ENCODE data around the gene CHD9NB. TPM values are rescaled to one million over a fixed set of nuclear protein-coding genes. Genes with fewer than 3 reads are reported as not detected.
A peak's percentile ranks its signal among the peaks of the same experiment; 100 is the strongest.

CHD9NB gene
- total and polyA plus RNA-seq, 9 of the 15 experiments (the other 6 are each of a cell fraction or from before 2014, with no cell fraction given), result 0.06 to 0.10 (median 0.07) TPM; not detected in 6

DNA sequence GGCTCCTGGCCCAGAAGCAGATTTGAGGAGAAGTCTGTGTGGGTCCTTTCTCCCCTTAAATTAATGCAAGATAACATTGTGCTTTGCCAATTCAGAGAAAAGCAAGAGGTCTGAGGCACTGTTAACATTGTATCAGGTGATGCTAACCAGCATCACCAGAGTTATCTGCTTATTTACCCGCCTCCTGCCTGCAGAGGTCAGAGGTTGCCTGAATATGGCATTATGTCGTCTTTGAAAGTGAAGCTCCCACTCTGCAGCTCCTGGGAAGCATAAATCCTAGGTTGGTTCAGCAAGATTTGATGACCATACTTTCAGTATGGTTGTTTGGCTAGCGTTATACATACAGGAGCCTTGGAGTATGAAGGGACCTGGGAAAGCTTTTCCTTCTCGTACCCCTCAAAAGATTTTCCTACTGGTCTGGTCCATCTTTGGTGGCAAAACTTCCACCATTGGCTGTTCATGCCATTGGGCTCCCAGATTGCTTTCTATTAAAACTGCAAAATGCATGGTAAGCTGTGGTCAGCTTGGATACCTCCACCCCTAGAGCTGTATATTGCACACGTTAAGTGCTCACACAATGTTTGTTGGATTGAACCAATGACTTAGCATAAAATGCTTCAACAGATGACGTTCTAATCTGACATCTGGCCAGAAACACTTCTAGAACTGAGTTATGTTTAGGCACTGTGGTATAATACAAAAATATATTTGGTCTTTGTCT, 26.2 kb upstream of the CHD9NB start (continued):
- TF ChIP-seq, protein P1, sequence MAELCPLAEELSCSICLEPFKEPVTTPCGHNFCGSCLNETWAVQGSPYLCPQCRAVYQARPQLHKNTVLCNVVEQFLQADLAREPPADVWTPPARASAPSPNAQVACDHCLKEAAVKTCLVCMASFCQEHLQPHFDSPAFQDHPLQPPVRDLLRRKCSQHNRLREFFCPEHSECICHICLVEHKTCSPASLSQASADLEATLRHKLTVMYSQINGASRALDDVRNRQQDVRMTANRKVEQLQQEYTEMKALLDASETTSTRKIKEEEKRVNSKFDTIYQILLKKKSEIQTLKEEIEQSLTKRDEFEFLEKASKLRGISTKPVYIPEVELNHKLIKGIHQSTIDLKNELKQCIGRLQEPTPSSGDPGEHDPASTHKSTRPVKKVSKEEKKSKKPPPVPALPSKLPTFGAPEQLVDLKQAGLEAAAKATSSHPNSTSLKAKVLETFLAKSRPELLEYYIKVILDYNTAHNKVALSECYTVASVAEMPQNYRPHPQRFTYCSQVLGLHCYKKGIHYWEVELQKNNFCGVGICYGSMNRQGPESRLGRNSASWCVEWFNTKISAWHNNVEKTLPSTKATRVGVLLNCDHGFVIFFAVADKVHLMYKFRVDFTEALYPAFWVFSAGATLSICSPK (IDR thresholded peaks at IDR 0.05; ENCODE audit: borderline replicate concordance), result no peak
- no peak for TF ChIP-seq NRF1 (conservative IDR thresholded peaks at IDR 0.05 in 1 of 2, IDR thresholded peaks at IDR 0.05 in 1 of 2)
- no peak for TF ChIP-seq ZNF143 (CRISPR knock-in tag; IDR thresholded peaks at IDR 0.05)
- no peak for TF ChIP-seq NEUROD1 (IDR thresholded peaks at IDR 0.05; ENCODE audit: borderline replicate concordance, low read depth, low read length, partially characterized antibody)
- no peak for TF ChIP-seq MECOM (CRISPR knock-in tag; IDR thresholded peaks at IDR 0.05)
- peak; percentile 16; the same call in 1 of the 2 replicates for TF ChIP-seq EP400 (IDR thresholded peaks at IDR 0.05)
- TF ChIP-seq HDAC6 (IDR thresholded peaks at IDR 0.05; ENCODE audit: low read depth, low read length), result no peak
- peak; percentile 48; the same call in 1 of the 2 replicates for TF ChIP-seq CREM (IDR thresholded peaks at IDR 0.05; ENCODE audit: low read depth)
- TF ChIP-seq, protein P2, sequence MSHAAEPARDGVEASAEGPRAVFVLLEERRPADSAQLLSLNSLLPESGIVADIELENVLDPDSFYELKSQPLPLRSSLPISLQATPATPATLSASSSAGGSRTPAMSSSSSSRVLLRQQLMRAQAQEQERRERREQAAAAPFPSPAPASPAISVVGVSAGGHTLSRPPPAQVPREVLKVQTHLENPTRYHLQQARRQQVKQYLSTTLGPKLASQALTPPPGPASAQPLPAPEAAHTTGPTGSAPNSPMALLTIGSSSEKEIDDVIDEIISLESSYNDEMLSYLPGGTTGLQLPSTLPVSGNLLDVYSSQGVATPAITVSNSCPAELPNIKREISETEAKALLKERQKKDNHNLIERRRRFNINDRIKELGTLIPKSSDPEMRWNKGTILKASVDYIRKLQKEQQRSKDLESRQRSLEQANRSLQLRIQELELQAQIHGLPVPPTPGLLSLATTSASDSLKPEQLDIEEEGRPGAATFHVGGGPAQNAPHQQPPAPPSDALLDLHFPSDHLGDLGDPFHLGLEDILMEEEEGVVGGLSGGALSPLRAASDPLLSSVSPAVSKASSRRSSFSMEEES (CRISPR knock-in tag; IDR thresholded peaks at IDR 0.05), result no peak
- no peak for TF ChIP-seq BRF1 (IDR thresholded peaks at IDR 0.05; ENCODE audit: borderline replicate concordance, extremely low read depth, insufficient read length)
- no peak for TF ChIP-seq ZNF146 (CRISPR knock-in tag; IDR thresholded peaks at IDR 0.05; ENCODE audit: unreplicated experiment)
- no peak for TF ChIP-seq ADNP (tag; IDR thresholded peaks at IDR 0.05)
- peak; percentile 40; the same call in 1 of the 2 replicates for TF ChIP-seq NFIC (IDR thresholded peaks at IDR 0.05)
- TF ChIP-seq, protein P3, sequence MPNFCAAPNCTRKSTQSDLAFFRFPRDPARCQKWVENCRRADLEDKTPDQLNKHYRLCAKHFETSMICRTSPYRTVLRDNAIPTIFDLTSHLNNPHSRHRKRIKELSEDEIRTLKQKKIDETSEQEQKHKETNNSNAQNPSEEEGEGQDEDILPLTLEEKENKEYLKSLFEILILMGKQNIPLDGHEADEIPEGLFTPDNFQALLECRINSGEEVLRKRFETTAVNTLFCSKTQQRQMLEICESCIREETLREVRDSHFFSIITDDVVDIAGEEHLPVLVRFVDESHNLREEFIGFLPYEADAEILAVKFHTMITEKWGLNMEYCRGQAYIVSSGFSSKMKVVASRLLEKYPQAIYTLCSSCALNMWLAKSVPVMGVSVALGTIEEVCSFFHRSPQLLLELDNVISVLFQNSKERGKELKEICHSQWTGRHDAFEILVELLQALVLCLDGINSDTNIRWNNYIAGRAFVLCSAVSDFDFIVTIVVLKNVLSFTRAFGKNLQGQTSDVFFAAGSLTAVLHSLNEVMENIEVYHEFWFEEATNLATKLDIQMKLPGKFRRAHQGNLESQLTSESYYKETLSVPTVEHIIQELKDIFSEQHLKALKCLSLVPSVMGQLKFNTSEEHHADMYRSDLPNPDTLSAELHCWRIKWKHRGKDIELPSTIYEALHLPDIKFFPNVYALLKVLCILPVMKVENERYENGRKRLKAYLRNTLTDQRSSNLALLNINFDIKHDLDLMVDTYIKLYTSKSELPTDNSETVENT (CRISPR knock-in tag; IDR thresholded peaks at IDR 0.05), result no peak
- TF ChIP-seq, protein P4, sequence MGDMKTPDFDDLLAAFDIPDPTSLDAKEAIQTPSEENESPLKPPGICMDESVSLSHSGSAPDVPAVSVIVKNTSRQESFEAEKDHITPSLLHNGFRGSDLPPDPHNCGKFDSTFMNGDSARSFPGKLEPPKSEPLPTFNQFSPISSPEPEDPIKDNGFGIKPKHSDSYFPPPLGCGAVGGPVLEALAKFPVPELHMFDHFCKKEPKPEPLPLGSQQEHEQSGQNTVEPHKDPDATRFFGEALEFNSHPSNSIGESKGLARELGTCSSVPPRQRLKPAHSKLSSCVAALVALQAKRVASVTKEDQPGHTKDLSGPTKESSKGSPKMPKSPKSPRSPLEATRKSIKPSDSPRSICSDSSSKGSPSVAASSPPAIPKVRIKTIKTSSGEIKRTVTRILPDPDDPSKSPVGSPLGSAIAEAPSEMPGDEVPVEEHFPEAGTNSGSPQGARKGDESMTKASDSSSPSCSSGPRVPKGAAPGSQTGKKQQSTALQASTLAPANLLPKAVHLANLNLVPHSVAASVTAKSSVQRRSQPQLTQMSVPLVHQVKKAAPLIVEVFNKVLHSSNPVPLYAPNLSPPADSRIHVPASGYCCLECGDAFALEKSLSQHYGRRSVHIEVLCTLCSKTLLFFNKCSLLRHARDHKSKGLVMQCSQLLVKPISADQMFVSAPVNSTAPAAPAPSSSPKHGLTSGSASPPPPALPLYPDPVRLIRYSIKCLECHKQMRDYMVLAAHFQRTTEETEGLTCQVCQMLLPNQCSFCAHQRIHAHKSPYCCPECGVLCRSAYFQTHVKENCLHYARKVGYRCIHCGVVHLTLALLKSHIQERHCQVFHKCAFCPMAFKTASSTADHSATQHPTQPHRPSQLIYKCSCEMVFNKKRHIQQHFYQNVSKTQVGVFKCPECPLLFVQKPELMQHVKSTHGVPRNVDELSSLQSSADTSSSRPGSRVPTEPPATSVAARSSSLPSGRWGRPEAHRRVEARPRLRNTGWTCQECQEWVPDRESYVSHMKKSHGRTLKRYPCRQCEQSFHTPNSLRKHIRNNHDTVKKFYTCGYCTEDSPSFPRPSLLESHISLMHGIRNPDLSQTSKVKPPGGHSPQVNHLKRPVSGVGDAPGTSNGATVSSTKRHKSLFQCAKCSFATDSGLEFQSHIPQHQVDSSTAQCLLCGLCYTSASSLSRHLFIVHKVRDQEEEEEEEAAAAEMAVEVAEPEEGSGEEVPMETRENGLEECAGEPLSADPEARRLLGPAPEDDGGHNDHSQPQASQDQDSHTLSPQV (IDR thresholded peaks at IDR 0.05), result peak; percentile 66; the same call in 1 of the 2 replicates

Measured in K562 (cell line).